ENCODE results near the gene MRPS17. TPM values are rescaled to one million over a fixed set of nuclear protein-coding genes. Genes with fewer than 3 reads are reported as not detected.

Gene MRPS17
- total and polyA plus RNA-seq, 8 donors = 5.4 to 8.6 (median 7.2) TPM

- ATAC-seq = no peak
- no peaks in the 10 kb centered on the region for H3K9me3 ChIP-seq
- H3K36me3 ChIP-seq = no peaks in the 10 kb centered on the region
- no peak for TF ChIP-seq CTCF (IDR thresholded peaks at IDR 0.05)
- no peaks in the 10 kb centered on the region for H3K27me3 ChIP-seq
- WGBS, 2 donors = 81 to 82% methylated on average over 4 of the region's 4 CpGs
- intact Hi-C loops (cut with DNase I) = loop anchor here in 2 of 3 donors (2.0 to 10.0 kb wide), 2 partner anchors 71 kb away; no protein-coding TSS in a partner anchor
- no peaks in the 10 kb centered on the region for H3K4me1 ChIP-seq
- no peak overlapping the region for H3K27ac ChIP-seq
- H3K4me3 ChIP-seq = no peak overlapping the region
- no peak for DNase-seq
- FAIRE-seq = no peak
Observed at GRCh38 chr7:56003749-56004148, 52.1 kb downstream of the MRPS17 start.

Other genes starting within 250 kb of the MRPS17 start
- gene SEPTIN14, start 89.1 kb upstream of the MRPS17 start, total RNA-seq = not detected
- not detected for gene SEPTIN14, start 89.1 kb upstream of the MRPS17 start, polyA plus RNA-seq
- gene ZNF713, start 64.4 kb upstream of the MRPS17 start, total RNA-seq = 1 to 10 TPM; 1.5 to 2.9 (median 1.7) TPM
- gene ZNF713, start 64.4 kb upstream of the MRPS17 start, polyA plus RNA-seq = 1 to 10 TPM; 1.1 to 1.4 TPM
- 10 to 100 TPM; 18.7 to 31.1 (median 25.8) TPM for gene NIPSNAP2, start 12.7 kb downstream of the MRPS17 start, total RNA-seq
- gene NIPSNAP2, start 12.7 kb downstream of the MRPS17 start, polyA plus RNA-seq = 10 to 100 TPM; 22.2 to 37.5 TPM
- 1 to 10 TPM; 3.8 to 9.1 (median 7.2) TPM for gene PSPH, start 99.6 kb downstream of the MRPS17 start, total RNA-seq
- 1 to 10 TPM; 3.3 to 3.8 TPM for gene PSPH, start 99.6 kb downstream of the MRPS17 start, polyA plus RNA-seq
- gene CCT6A, start 99.9 kb downstream of the MRPS17 start, total RNA-seq = 10 to 100 TPM; 33.6 to 56.5 (median 51.3) TPM
- 10 to 100 TPM; 80.4 to 89.0 TPM for gene CCT6A, start 99.9 kb downstream of the MRPS17 start, polyA plus RNA-seq
- 100 to 1,000 TPM in 5 of 6 donors, 10 to 100 TPM in 1; 95.0 to 136 (median 108) TPM for gene SUMF2, start 112.4 kb downstream of the MRPS17 start, total RNA-seq
- gene SUMF2, start 112.4 kb downstream of the MRPS17 start, polyA plus RNA-seq = 100 to 1,000 TPM in 1 of 2 donors, 10 to 100 TPM in 1; 88.6 to 101 TPM
- under 1 TPM; 0.16 to 0.78 (median 0.48) TPM for gene PHKG1, start 141.1 kb downstream of the MRPS17 start, total RNA-seq
- gene PHKG1, start 141.1 kb downstream of the MRPS17 start, polyA plus RNA-seq = 1 to 10 TPM; 1.4 to 1.6 TPM
- gene CHCHD2, start 154.6 kb downstream of the MRPS17 start, total RNA-seq = 100 to 1,000 TPM; 115 to 189 (median 149) TPM
- gene CHCHD2, start 154.6 kb downstream of the MRPS17 start, polyA plus RNA-seq = 100 to 1,000 TPM; 135 to 265 TPM
- 1 to 10 TPM in 2 of 6 donors, under 1 TPM in 3, not detected in 1; 0.37 to 1.2 (median 0.63) TPM for gene NUPR2, start 164.5 kb downstream of the MRPS17 start, total RNA-seq
- 10 to 100 TPM in 1 of 2 donors, 1 to 10 TPM in 1; 5.2 to 11.5 TPM for gene NUPR2, start 164.5 kb downstream of the MRPS17 start, polyA plus RNA-seq

All from pancreas (tissue), 10 donors.